Measurements from ENCODE around the gene CLSTN2. TPM values are rescaled to one million over a fixed set of nuclear protein-coding genes. Genes with fewer than 3 reads are reported as not detected.

The CLSTN2 gene
- total and polyA plus RNA-seq, 4 donors: 0.13 to 20.6 (median 9.1) TPM

DNA sequence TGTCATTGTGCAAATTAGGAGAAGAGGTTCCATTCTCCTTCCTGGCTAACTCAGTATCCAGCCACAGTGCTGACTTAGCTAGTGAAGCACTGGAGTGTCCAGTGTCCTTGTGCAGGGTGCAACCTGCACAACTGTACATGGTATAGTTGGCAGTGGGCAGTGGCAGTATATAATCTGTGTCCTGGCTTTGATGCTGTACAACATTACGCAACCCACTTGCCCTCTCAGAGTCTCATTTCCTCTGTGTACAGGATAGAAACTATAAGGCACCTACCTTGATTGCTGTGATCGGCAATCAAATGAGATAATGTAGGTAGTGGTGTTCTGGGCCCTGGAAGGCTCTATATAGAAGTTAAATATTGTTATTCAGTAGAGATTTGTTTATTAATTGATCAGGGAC, 333.6 kb downstream of the CLSTN2 start:
- H3K36me3 ChIP-seq (ENCODE audit: control insufficient read depth in 1 of 2, insufficient read depth in 2 of 2, low read length in 1 of 2): no peaks in the 10 kb centered on the region
- ATAC-seq (ENCODE audit: low FRiP score): no peak
- no peak overlapping the region for H3K4me3 ChIP-seq (ENCODE audit: low read length in 2 of 2)
- H3K27ac ChIP-seq (ENCODE audit: low read depth in 1 of 2, low read length in 2 of 2): no peak overlapping the region
- no peaks in the 10 kb centered on the region for H3K9me3 ChIP-seq (ENCODE audit: control insufficient read depth, low read length)
- H3K4me1 ChIP-seq (ENCODE audit: control insufficient read depth in 1 of 2, insufficient read depth in 2 of 2, low read length in 2 of 2): no peaks in the 10 kb centered on the region
- WGBS, 2 donors: 97 to 98% methylated on average over 2 of the region's 2 CpGs
- intact Hi-C loops (cut with DNase I): no loop called here
- no peaks in the 10 kb centered on the region for H3K27me3 ChIP-seq (ENCODE audit: control insufficient read depth in 1 of 2, insufficient read depth in 2 of 2, low read length in 1 of 2)
- DNase-seq: no peak

DNA sequence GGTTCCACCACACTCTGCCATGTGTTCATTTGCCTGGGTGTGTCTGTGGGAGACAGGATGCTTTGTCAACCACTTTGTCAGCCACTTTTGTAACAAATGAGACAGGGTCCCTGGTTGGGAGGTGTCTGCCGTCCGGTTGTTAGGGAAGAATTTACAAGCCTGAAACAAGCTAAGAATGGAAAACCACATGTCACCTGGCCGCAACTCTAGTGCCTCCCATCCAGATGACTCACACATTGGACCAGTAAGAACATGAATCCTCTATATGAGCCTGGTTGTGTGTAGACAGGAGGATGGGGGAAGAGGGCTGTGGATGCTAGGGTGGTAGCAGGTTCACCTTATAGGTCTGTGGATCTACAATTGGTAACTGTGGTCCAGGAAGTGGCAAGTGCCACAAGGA, 335.3 kb downstream of the CLSTN2 start:
- no peak overlapping the region for H3K4me3 ChIP-seq (ENCODE audit: low read length in 2 of 2)
- WGBS, 2 donors: 92 to 93% methylated on average over 3 of the region's 3 CpGs
- DNase-seq (no peak), ATAC-seq (ENCODE audit: low FRiP score) (no peak)
- H3K9me3 ChIP-seq (ENCODE audit: control insufficient read depth, low read length): no peaks in the 10 kb centered on the region
- H3K27ac ChIP-seq (ENCODE audit: low read depth in 1 of 2, low read length in 2 of 2): no peak overlapping the region
- no peaks in the 10 kb centered on the region for H3K27me3 ChIP-seq (ENCODE audit: control insufficient read depth in 1 of 2, insufficient read depth in 2 of 2, low read length in 1 of 2)
- H3K4me1 ChIP-seq (ENCODE audit: control insufficient read depth in 1 of 2, insufficient read depth in 2 of 2, low read length in 2 of 2): no peaks in the 10 kb centered on the region
- intact Hi-C loops (cut with DNase I): no loop called here
- H3K36me3 ChIP-seq (ENCODE audit: control insufficient read depth in 1 of 2, insufficient read depth in 2 of 2, low read length in 1 of 2): no peaks in the 10 kb centered on the region

GRCh38 chr3:140273542-140274195, 338.7 kb downstream of the CLSTN2 start:
- intact Hi-C loops (cut with DNase I): no loop called here
- Histone ChIP-seq H3K4me3 (ENCODE audit: low read length in 2 of 2) (no peak overlapping the region), H3K27me3 (ENCODE audit: control insufficient read depth in 1 of 2, insufficient read depth in 2 of 2, low read length in 1 of 2) (no peaks in the 10 kb centered on the region), H3K36me3 (ENCODE audit: control insufficient read depth in 1 of 2, insufficient read depth in 2 of 2, low read length in 1 of 2) (no peaks in the 10 kb centered on the region), H3K4me1 (ENCODE audit: control insufficient read depth in 1 of 2, insufficient read depth in 2 of 2, low read length in 2 of 2) (no peaks in the 10 kb centered on the region), H3K27ac (ENCODE audit: low read depth in 1 of 2, low read length in 2 of 2) (no peak overlapping the region), H3K9me3 (ENCODE audit: control insufficient read depth, low read length) (no peaks in the 10 kb centered on the region)
- 70 to 78% methylated on average over 5 of the region's 5 CpGs for WGBS, 2 donors
- ATAC-seq (ENCODE audit: low FRiP score) (no peak), DNase-seq (no peak)

DNA sequence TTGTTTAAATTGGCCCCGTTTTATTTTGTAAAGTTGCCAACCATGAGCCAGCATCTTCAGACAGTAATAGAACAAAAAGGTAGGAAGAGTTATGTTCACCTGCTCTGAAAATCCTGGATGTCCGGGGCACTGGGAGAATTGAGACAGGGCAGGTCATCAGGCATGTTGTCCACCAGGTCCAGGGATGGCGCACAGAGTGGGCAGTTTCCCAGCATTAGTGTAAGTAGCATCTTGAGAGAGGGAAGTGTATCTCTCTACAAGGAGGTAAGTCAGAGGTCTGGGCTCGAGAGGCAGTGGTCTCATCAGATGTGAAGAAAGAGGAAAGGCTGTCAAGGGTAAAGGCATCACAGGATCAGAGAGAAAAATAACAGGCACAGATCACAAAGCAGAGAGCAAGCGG, 339.4 kb downstream of the CLSTN2 start:
- H3K27me3 ChIP-seq (ENCODE audit: control insufficient read depth in 1 of 2, insufficient read depth in 2 of 2, low read length in 1 of 2): no peaks in the 10 kb centered on the region
- no peaks in the 10 kb centered on the region for H3K4me1 ChIP-seq (ENCODE audit: control insufficient read depth in 1 of 2, insufficient read depth in 2 of 2, low read length in 2 of 2)
- no peaks in the 10 kb centered on the region for H3K9me3 ChIP-seq (ENCODE audit: control insufficient read depth, low read length)
- DNase-seq (no peak), ATAC-seq (ENCODE audit: low FRiP score) (no peak)
- H3K36me3 ChIP-seq (ENCODE audit: control insufficient read depth in 1 of 2, insufficient read depth in 2 of 2, low read length in 1 of 2): no peaks in the 10 kb centered on the region
- WGBS, 2 donors: 84 to 85% methylated on average over 5 of the region's 5 CpGs
- intact Hi-C loops (cut with DNase I): no loop called here
- no peak overlapping the region for H3K4me3 ChIP-seq (ENCODE audit: low read length in 2 of 2)
- no peak overlapping the region for H3K27ac ChIP-seq (ENCODE audit: low read depth in 1 of 2, low read length in 2 of 2)

GRCh38 chr3:140276703-140277102, 341.7 kb downstream of the CLSTN2 start:
- intact Hi-C loops (cut with DNase I): no loop called here
- WGBS, 2 donors: 71 to 72% methylated on average over 3 of the region's 3 CpGs
- ATAC-seq (ENCODE audit: low FRiP score): no peak
- Histone ChIP-seq H3K27me3 (ENCODE audit: control insufficient read depth in 1 of 2, insufficient read depth in 2 of 2, low read length in 1 of 2) (no peaks in the 10 kb centered on the region), H3K27ac (ENCODE audit: low read depth in 1 of 2, low read length in 2 of 2) (no peak overlapping the region), H3K4me1 (ENCODE audit: control insufficient read depth in 1 of 2, insufficient read depth in 2 of 2, low read length in 2 of 2) (no peaks in the 10 kb centered on the region), H3K4me3 (ENCODE audit: low read length in 2 of 2) (no peak overlapping the region), H3K9me3 (ENCODE audit: control insufficient read depth, low read length) (no peaks in the 10 kb centered on the region), H3K36me3 (ENCODE audit: control insufficient read depth in 1 of 2, insufficient read depth in 2 of 2, low read length in 1 of 2) (no peaks in the 10 kb centered on the region)
- no peak for DNase-seq

GRCh38 chr3:140277886-140278285, 342.9 kb downstream of the CLSTN2 start:
- Histone ChIP-seq H3K9me3 (ENCODE audit: control insufficient read depth, low read length) (no peaks in the 10 kb centered on the region), H3K27ac (ENCODE audit: low read depth in 1 of 2, low read length in 2 of 2) (no peak overlapping the region), H3K4me3 (ENCODE audit: low read length in 2 of 2) (no peak overlapping the region), H3K4me1 (ENCODE audit: control insufficient read depth in 1 of 2, insufficient read depth in 2 of 2, low read length in 2 of 2) (no peaks in the 10 kb centered on the region), H3K36me3 (ENCODE audit: control insufficient read depth in 1 of 2, insufficient read depth in 2 of 2, low read length in 1 of 2) (no peaks in the 10 kb centered on the region), H3K27me3 (ENCODE audit: control insufficient read depth in 1 of 2, insufficient read depth in 2 of 2, low read length in 1 of 2) (no peaks in the 10 kb centered on the region)
- 91 to 94% methylated on average over 4 of the region's 4 CpGs for WGBS, 2 donors
- DNase-seq: no peak
- intact Hi-C loops (cut with DNase I): no loop called here
- ATAC-seq (ENCODE audit: low FRiP score): no peak

DNA sequence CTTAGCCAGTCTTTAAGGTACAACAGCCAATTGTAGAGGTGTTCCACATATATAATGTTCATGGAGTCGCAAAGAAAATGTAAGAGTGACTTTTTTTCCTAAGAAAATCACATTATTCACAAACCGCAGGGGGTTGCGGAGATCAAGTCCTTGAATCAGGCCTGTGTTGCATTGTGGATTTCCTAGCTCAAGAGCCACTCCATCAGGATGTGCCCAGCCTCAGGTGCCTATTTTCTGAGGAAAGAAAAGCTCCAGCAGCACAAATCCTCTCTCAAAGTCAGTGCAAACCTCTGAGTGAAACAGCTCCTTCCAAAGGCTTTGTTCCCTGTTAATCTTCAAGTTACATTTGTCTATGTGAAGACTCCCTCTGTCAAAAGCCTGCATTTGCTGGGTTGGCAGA, 349.4 kb downstream of the CLSTN2 start:
- Histone ChIP-seq H3K27me3 (ENCODE audit: control insufficient read depth in 1 of 2, insufficient read depth in 2 of 2, low read length in 1 of 2) (peaks cover 0 to 1% of the 10 kb centered on the region in 2 donors), H3K4me1 (ENCODE audit: control insufficient read depth in 1 of 2, insufficient read depth in 2 of 2, low read length in 2 of 2) (no peaks in the 10 kb centered on the region), H3K36me3 (ENCODE audit: control insufficient read depth in 1 of 2, insufficient read depth in 2 of 2, low read length in 1 of 2) (no peaks in the 10 kb centered on the region), H3K27ac (ENCODE audit: low read depth in 1 of 2, low read length in 2 of 2) (no peak overlapping the region), H3K9me3 (ENCODE audit: control insufficient read depth, low read length) (no peaks in the 10 kb centered on the region), H3K4me3 (ENCODE audit: low read length in 2 of 2) (no peak overlapping the region)
- intact Hi-C loops (cut with DNase I): no loop called here
- DNase-seq (no peak), ATAC-seq (ENCODE audit: low FRiP score) (no peak)
- WGBS, 2 donors: 92 to 97% methylated on average over 3 of the region's 3 CpGs

DNA sequence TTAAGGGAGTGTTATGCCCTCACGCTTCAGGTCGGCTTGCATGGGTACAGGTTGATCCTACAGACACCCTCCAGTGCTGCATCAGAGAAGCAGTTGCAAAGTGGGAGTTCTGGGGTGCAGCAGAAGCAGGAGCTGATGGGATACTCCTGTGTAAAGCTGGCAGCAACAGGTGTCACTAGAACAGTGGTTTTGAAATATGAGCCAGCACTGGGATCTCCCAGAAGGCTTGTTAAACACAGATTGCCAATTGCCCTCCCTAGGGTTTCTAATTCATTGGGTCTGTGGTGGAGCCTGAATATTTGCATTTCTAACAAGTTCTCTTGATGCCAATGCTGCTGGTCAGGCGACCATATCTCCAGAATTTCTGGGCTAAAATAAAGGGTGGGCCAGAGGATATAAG, 350.4 kb downstream of the CLSTN2 start:
- peaks cover 0 to 1% of the 10 kb centered on the region in 2 donors for H3K27me3 ChIP-seq (ENCODE audit: control insufficient read depth in 1 of 2, insufficient read depth in 2 of 2, low read length in 1 of 2)
- no peak overlapping the region for H3K4me3 ChIP-seq (ENCODE audit: low read length in 2 of 2)
- DNase-seq: no peak
- WGBS, 2 donors: 60 to 63% methylated on average over 3 of the region's 3 CpGs
- no peaks in the 10 kb centered on the region for H3K9me3 ChIP-seq (ENCODE audit: control insufficient read depth, low read length)
- H3K27ac ChIP-seq (ENCODE audit: low read depth in 1 of 2, low read length in 2 of 2): no peak overlapping the region
- no peak for ATAC-seq (ENCODE audit: low FRiP score)
- intact Hi-C loops (cut with DNase I): no loop called here
- no peaks in the 10 kb centered on the region for H3K36me3 ChIP-seq (ENCODE audit: control insufficient read depth in 1 of 2, insufficient read depth in 2 of 2, low read length in 1 of 2)
- H3K4me1 ChIP-seq (ENCODE audit: control insufficient read depth in 1 of 2, insufficient read depth in 2 of 2, low read length in 2 of 2): no peaks in the 10 kb centered on the region

GRCh38 chr3:140288595-140288994, 353.6 kb downstream of the CLSTN2 start:
- WGBS, 2 donors: 71 to 76% methylated on average over 1 of the region's 1 CpG
- Histone ChIP-seq H3K27me3 (ENCODE audit: control insufficient read depth in 1 of 2, insufficient read depth in 2 of 2, low read length in 1 of 2) (peaks cover 0 to 1% of the 10 kb centered on the region in 2 donors), H3K27ac (ENCODE audit: low read depth in 1 of 2, low read length in 2 of 2) (no peak overlapping the region), H3K36me3 (ENCODE audit: control insufficient read depth in 1 of 2, insufficient read depth in 2 of 2, low read length in 1 of 2) (no peaks in the 10 kb centered on the region), H3K4me1 (ENCODE audit: control insufficient read depth in 1 of 2, insufficient read depth in 2 of 2, low read length in 2 of 2) (no peaks in the 10 kb centered on the region), H3K9me3 (ENCODE audit: control insufficient read depth, low read length) (no peaks in the 10 kb centered on the region), H3K4me3 (ENCODE audit: low read length in 2 of 2) (no peak overlapping the region)
- intact Hi-C loops (cut with DNase I): no loop called here
- no peak for DNase-seq
- no peak for ATAC-seq (ENCODE audit: low FRiP score)
